NCI-H2107 (cell line): ENCODE results near the gene GDPD4.
"Not testable (repeated sequence)": the region's sequence is repeated elsewhere in the genome, so short reads cannot be mapped to it uniquely, and the experiment has no call there.

ENCODE experiments used
- DNase-seq: peaks from one replicate; lab custom pipeline; 2025; lab: John Stamatoyannopoulos, UW

Gene GDPD4

GRCh38 chr11:77301510-77301909 lies at the start of gene GDPD4:
Gene GDPD4 (minus strand): TSS chr11:77301686. CDS start chr11:77285137, 16,549 bp downstream.
- DNase-seq, result no peak

- no peak for DNase-seq
These were observed 46.5 kb upstream of the GDPD4 start for GRCh38 chr11:77347948-77348347.

GRCh38 chr11:77346906-77347603 lies 45.6 kb upstream of the GDPD4 start:
- DNase-seq, result no peak

- DNase-seq, result no peak
These were observed 44.1 kb upstream of the GDPD4 start for GRCh38 chr11:77345621-77346020.

GRCh38 chr11:77340501-77340900 lies 39.0 kb upstream of the GDPD4 start:
- DNase-seq, result no peak

- no peak for DNase-seq
These were observed 30.8 kb upstream of the GDPD4 start for GRCh38 chr11:77332259-77332658.

- DNase-seq, result no peak
These were observed 23.7 kb upstream of the GDPD4 start for GRCh38 chr11:77325159-77325558.

- DNase-seq, result no peak
These were observed 23.0 kb upstream of the GDPD4 start for GRCh38 chr11:77324508-77324907.

- no peak for DNase-seq
These were observed 21.6 kb upstream of the GDPD4 start for GRCh38 chr11:77322926-77323590.

GRCh38 chr11:77322506-77322905 lies 21.0 kb upstream of the GDPD4 start:
- DNase-seq, result no peak

GRCh38 chr11:77320351-77320750 lies 18.9 kb upstream of the GDPD4 start:
- DNase-seq, result no peak

- no peak for DNase-seq
These were observed 17.1 kb upstream of the GDPD4 start for GRCh38 chr11:77318600-77318999.

- no peak for DNase-seq
These were observed 15.4 kb upstream of the GDPD4 start for GRCh38 chr11:77316733-77317342.

GRCh38 chr11:77312107-77312506 lies 10.6 kb upstream of the GDPD4 start:
- no peak for DNase-seq

GRCh38 chr11:77311701-77312100 lies 10.2 kb upstream of the GDPD4 start:
- no peak for DNase-seq

- DNase-seq, result no peak
These were observed 9.2 kb upstream of the GDPD4 start for GRCh38 chr11:77310721-77311120.

- no peak for DNase-seq
These were observed 8.1 kb upstream of the GDPD4 start for GRCh38 chr11:77309401-77310085.

GRCh38 chr11:77308838-77309237 lies 7.4 kb upstream of the GDPD4 start:
- DNase-seq, result no peak

GRCh38 chr11:77303328-77303727 lies 1.8 kb upstream of the GDPD4 start:
- no peak for DNase-seq

- DNase-seq, result no peak
These were observed 1.3 kb upstream of the GDPD4 start for GRCh38 chr11:77302752-77303151.

GRCh38 chr11:77300695-77301094 lies 791 bp downstream of the GDPD4 start:
- DNase-seq, result no peak

- DNase-seq, result not testable (repeated sequence)
These were observed 1.5 kb downstream of the GDPD4 start for GRCh38 chr11:77300028-77300427.

- DNase-seq, result no peak
These were observed 1.9 kb downstream of the GDPD4 start for GRCh38 chr11:77299528-77299993.
